IMR-90 (cell line): ENCODE measurements around the gene CALD1. TPM values are rescaled to one million over a fixed set of nuclear protein-coding genes. Genes with fewer than 3 reads are reported as not detected.
A peak's percentile ranks its signal among the peaks of the same experiment; 100 is the strongest.

Source experiments
- ATAC-seq: fragments of 200-7000 bp; cut with Tn5 transposase; 2 replicates; pipeline ENCODE4 v1.9.1; 2020; ENCODE audit warnings: low read depth, mild to moderate bottlenecking, moderate library complexity
- BruUV-seq: library from RNA; stranded (reverse); fragments of 400-500 nt; replicated peaks from 2 replicates; lab custom pipeline; 2021; lab: Mats Ljungman, UMichigan
- CTCF ChIA-PET: fragments of 300-600 bp; formaldehyde crosslinking; extraction: SDS; loops from one replicate; lab custom pipeline; 2021; ENCODE audit warnings: antibody characterized with exemption; lab: Yijun Ruan, JAX
- POLR2A ChIA-PET: fragments of 300-600 bp; sonication (Branson Sonifier 250); formaldehyde crosslinking; loops from one replicate; lab custom pipeline; 2022; ENCODE audit warnings: antibody characterized with exemption; ENCODE audit not compliant: unreplicated experiment; lab: Charles Lee
- DNase-seq: peaks from one replicate; pipeline ENCODE4 v3.0.0; 2013
- H2AFZ ChIP-seq: replicated peaks from 2 replicates; pipeline ENCODE3; 2013; ENCODE audit warnings: low read length, mild to moderate bottlenecking; ENCODE audit not compliant: poor library complexity
- H2AK5ac ChIP-seq: 2 replicates; pipeline ENCODE4 v1.6.1; 2013; ENCODE audit warnings: low read depth, low read length, inconsistent platforms
- H2AK9ac ChIP-seq: replicated peaks from 2 replicates; pipeline ENCODE3; 2013; ENCODE audit warnings: mild to moderate bottlenecking, low read depth, low read length, moderate library complexity; ENCODE audit not compliant: poor library complexity
- H2BK120ac ChIP-seq: 2 replicates; pipeline ENCODE4 v1.6.1; 2013; ENCODE audit warnings: low read depth, low read length, inconsistent platforms
- H2BK15ac ChIP-seq: 3 replicates; pipeline ENCODE4 v1.6.1; 2013; ENCODE audit warnings: low read depth, low read length, inconsistent platforms
- H2BK20ac ChIP-seq: 2 replicates; pipeline ENCODE4 v1.6.1; 2013; ENCODE audit warnings: low read depth, mild to moderate bottlenecking, inconsistent platforms, low read length, moderate library complexity
- H2BK5ac ChIP-seq: 2 replicates; pipeline ENCODE4 v1.6.1; 2013; ENCODE audit warnings: mild to moderate bottlenecking, low read depth, low read length, inconsistent platforms; ENCODE audit not compliant: poor library complexity, severe bottlenecking
- H3K14ac ChIP-seq: replicated peaks from 2 replicates; pipeline ENCODE4 v1.6.1; 2013; ENCODE audit warnings: low read depth, low read length, inconsistent platforms
- H3K18ac ChIP-seq: 2 replicates; pipeline ENCODE4 v1.6.1; 2013; ENCODE audit warnings: low read depth, low read length, control low read depth
- H3K23ac ChIP-seq: 2 replicates; pipeline ENCODE4 v1.6.1; 2013; ENCODE audit warnings: low read depth, low read length, inconsistent platforms
- H3K27ac ChIP-seq: 2 replicates; pipeline ENCODE4 v1.5.1; 2013; ENCODE audit warnings: mild to moderate bottlenecking, control low read depth, low read length; ENCODE audit not compliant: insufficient read depth
- H3K27me3 ChIP-seq: 2 replicates; pipeline ENCODE4 v1.6.1; 2013; ENCODE audit warnings: low read length; ENCODE audit not compliant: control insufficient read depth, insufficient read depth
- H3K36me3 ChIP-seq: 2 replicates; pipeline ENCODE4 v1.6.1; 2013; ENCODE audit warnings: low read length, mixed read lengths; ENCODE audit not compliant: control insufficient read depth, insufficient read depth
- H3K4ac ChIP-seq: 2 replicates; pipeline ENCODE4 v1.6.1; 2013; ENCODE audit warnings: low read depth, low read length, inconsistent platforms
- H3K4me1 ChIP-seq: 2 replicates; pipeline ENCODE4 v1.6.1; 2013; ENCODE audit warnings: low read length, mixed read lengths; ENCODE audit not compliant: control insufficient read depth, insufficient read depth
- H3K4me2 ChIP-seq: 2 replicates; pipeline ENCODE4 v1.6.1; 2013; ENCODE audit warnings: low read depth, mild to moderate bottlenecking, control low read depth, low read length, moderate library complexity
- H3K4me3 ChIP-seq: 2 replicates; pipeline ENCODE4 v1.5.1; 2013; ENCODE audit warnings: low read depth, mild to moderate bottlenecking, control low read depth, low read length, moderate library complexity; ENCODE audit not compliant: insufficient read depth
- H3K56ac ChIP-seq: 2 replicates; pipeline ENCODE4 v1.6.1; 2013; ENCODE audit warnings: low read length, inconsistent platforms; ENCODE audit not compliant: insufficient read depth; ENCODE audit errors: extremely low read depth
- H3K79me1 ChIP-seq, 2 experiments: 2 replicates each; pipeline ENCODE4 v1.6.1; 2013; ENCODE audit warnings: low read length in 2 of 2, inconsistent platforms in 1 of 2, low read depth in 1 of 2
- H3K9ac ChIP-seq: 2 replicates; pipeline ENCODE4 v1.6.1; 2013; ENCODE audit warnings: low read depth, low read length, control low read depth
- H3K9me1 ChIP-seq: 2 replicates; pipeline ENCODE4 v1.6.1; 2013; ENCODE audit warnings: low read length, inconsistent platforms; ENCODE audit not compliant: insufficient read depth
- H3K9me3 ChIP-seq: 2 replicates; pipeline ENCODE4 v1.6.1; 2013; ENCODE audit warnings: low read length; ENCODE audit not compliant: control insufficient read depth, insufficient read depth
- H4K20me1 ChIP-seq: 2 replicates; pipeline ENCODE4 v1.6.1; 2013; ENCODE audit warnings: low read length, inconsistent platforms; ENCODE audit not compliant: insufficient read depth
- H4K5ac ChIP-seq: 2 replicates; pipeline ENCODE4 v1.6.1; 2013; ENCODE audit warnings: mild to moderate bottlenecking, low read depth, low read length, control low read depth
- H4K8ac ChIP-seq, 2 experiments: 2 replicates each; pipeline ENCODE4 v1.6.1; 2013; ENCODE audit warnings: low read depth in 2 of 2, low read length in 2 of 2, control low read depth in 1 of 2, inconsistent platforms in 1 of 2
- H4K91ac ChIP-seq: 2 replicates; pipeline ENCODE4 v1.6.1; 2013; ENCODE audit warnings: low read depth, low read length, inconsistent platforms; ENCODE audit not compliant: insufficient read depth
- BHLHE40 ChIP-seq: fragments of 150-350 bp; IDR thresholded peaks from 2 replicates; pipeline ENCODE4 v1.6.1; 2016; ENCODE audit warnings: mild to moderate bottlenecking, low read depth, low read length
- CEBPB ChIP-seq: IDR thresholded peaks from 2 replicates; pipeline ENCODE4 v1.6.1; 2012; ENCODE audit warnings: low read depth, low read length, improper control_type of control experiment
- CHD1 ChIP-seq: IDR thresholded peaks from 2 replicates; pipeline ENCODE4 v1.6.1; 2012; ENCODE audit warnings: low read depth, low read length, improper control_type of control experiment
- FOS ChIP-seq: fragments of 150-350 bp; IDR thresholded peaks from 2 replicates; pipeline ENCODE4 v1.6.1; 2016; ENCODE audit warnings: low read depth, low read length
- MAFK ChIP-seq: IDR thresholded peaks from 2 replicates; pipeline ENCODE4 v1.6.1; 2012; ENCODE audit warnings: low read depth, low read length, improper control_type of control experiment
- MAZ ChIP-seq: IDR thresholded peaks from 2 replicates; pipeline ENCODE4 v1.6.1; 2012; ENCODE audit warnings: low read depth, mild to moderate bottlenecking, low read length, improper control_type of control experiment, moderate library complexity, borderline replicate concordance
- MXI1 ChIP-seq: IDR thresholded peaks from 2 replicates; pipeline ENCODE4 v1.6.1; 2012; ENCODE audit warnings: low read depth, mild to moderate bottlenecking, low read length, moderate library complexity, borderline replicate concordance
- NFE2L2 ChIP-seq: fragments of 150-350 bp; IDR thresholded peaks from 2 replicates; pipeline ENCODE4 v1.6.1; 2016; ENCODE audit warnings: low read depth, mild to moderate bottlenecking, low read length
- POLR2A ChIP-seq: IDR thresholded peaks from 2 replicates; pipeline ENCODE4 v1.6.1; 2012; ENCODE audit warnings: mild to moderate bottlenecking, low read depth, low read length
- RAD21 ChIP-seq: IDR thresholded peaks from 2 replicates; pipeline ENCODE4 v1.6.1; 2012; ENCODE audit warnings: low read length, improper control_type of control experiment
- RCOR1 ChIP-seq: IDR thresholded peaks from 2 replicates; pipeline ENCODE4 v1.6.1; 2012; ENCODE audit warnings: mild to moderate bottlenecking, low read length, improper control_type of control experiment; ENCODE audit not compliant: insufficient replicate concordance
- SMC3 ChIP-seq: fragments of 150-350 bp; IDR thresholded peaks from 2 replicates; pipeline ENCODE4 v1.6.1; 2016; ENCODE audit warnings: low read depth, mild to moderate bottlenecking, antibody characterized with exemption, low read length, moderate library complexity
- WGBS, 2 experiments: methylation state at CpG; one replicate each; pipeline versions ENCODE4 v1.1.5 to v1.1.7; 2013; ENCODE audit warnings: missing lambda C conversion rate in 2 of 2; ENCODE audit not compliant: insufficient read length in 1 of 2; ENCODE audit errors: extremely low coverage in 2 of 2; 5-methylcytosine and 5-hydroxymethylcytosine counted together
- dilution Hi-C: fragments of 300-500 bp; cut with HindIII; formaldehyde crosslinking; loops from one replicate; pipeline ENCODE4 v1.14.3; 2018; ENCODE audit warnings: low sequenced_read_pairs; ENCODE audit not compliant: unreplicated experiment
- in situ Hi-C: fragments of 300-500 bp; cut with MboI; formaldehyde crosslinking; loops from 3 replicates; pipeline ENCODE4 v1.14.3; 2019; ENCODE audit warnings: low sequenced_read_pairs, inconsistent platforms, mixed read lengths
- intact Hi-C: fragments of 100-400 bp; cut with micrococcal nuclease; formaldehyde crosslinking; loops from 2 replicates; pipeline ENCODE4 v1.10.0; 2022
- polyA plus RNA-seq, 3 experiments: library from polyadenylated mRNA; depleted of rRNA; stranded (reverse); fragments of >200 nt; gene quantifications; 2 replicates each; pipeline ENCODE4 v1.2.3, GENCODE V29; 2012; ENCODE audit warnings: low replicate concordance in 1 of 3
- total RNA-seq: library from RNA; depleted of rRNA; stranded (reverse); fragments of >200 nt; gene quantifications from 2 replicates; pipeline ENCODE4 v1.2.3, GENCODE V29; 2012
- TF ChIP-seq, protein P1 (sequence below): conservative IDR thresholded peaks from 2 replicates; pipeline ENCODE4 v1.5.1; 2012; ENCODE audit warnings: mild to moderate bottlenecking, low read depth, low read length, improper control_type of control experiment
- TF ChIP-seq, protein P2 (sequence below): fragments of 150-350 bp; IDR thresholded peaks from 2 replicates; pipeline ENCODE4 v1.6.1; 2017; ENCODE audit warnings: mild to moderate bottlenecking, antibody characterized with exemption, low read length, low read depth

The CALD1 gene
- total and polyA plus RNA-seq, 2 of the 4 experiments (the other 2 are of a cell fraction) = 375 to 487 TPM

DNA sequence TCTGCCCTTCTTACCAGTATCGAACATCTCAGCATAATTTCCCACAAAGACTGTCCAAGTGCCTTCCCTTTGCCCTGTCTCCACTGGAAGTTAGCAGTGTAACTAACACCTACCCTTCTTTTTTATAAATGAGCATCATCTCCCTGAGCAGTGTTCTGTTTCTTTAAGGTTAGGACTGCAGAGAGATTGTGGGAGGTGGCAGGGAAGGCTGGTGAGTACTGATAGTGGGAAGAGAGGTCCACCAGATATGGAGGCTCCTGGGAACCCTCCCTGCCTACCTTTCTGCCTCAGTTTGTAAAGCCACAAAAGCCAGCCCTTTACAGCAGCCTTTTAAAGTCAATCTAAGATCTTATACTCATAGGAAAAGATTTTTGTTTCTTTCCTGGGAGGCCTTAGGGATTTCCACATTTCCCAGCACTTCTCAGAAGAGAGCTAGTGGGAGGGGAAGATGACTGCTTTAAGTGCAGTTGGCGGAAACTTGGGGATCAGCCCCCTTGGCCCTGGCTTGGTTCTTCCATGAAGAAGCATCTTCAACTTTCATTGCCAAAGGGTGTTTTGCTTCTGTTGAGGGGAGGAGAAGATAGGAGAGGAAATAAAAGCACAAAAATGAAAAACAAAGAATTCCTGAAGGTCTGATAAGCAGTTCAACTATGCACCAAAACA lies 36.6 kb upstream of the CALD1 start (continued):
- no peak for TF ChIP-seq MAZ

DNA sequence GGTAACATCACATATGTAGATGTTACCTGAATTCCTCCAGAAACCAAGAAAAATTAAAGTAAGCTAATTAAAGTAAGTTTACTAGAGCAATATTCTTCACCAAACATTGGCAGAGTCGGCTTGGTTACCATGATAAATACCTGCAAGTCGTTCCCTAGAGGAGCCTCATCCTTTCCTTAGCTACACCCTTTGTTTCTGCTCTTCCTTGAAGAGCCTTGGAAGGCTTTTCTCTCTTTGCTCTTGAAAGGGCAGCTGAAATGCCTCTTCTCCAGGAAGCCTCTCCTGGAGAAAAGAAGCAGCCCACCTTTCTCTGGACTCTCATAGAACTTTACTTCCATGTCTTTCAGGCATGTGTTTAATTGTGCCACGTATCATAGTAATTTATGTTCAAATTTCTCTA lies 34.9 kb upstream of the CALD1 start:
- Histone ChIP-seq H4K20me1 (no peaks in the 10 kb centered on the region), H3K4me2 (no peak overlapping the region), H3K9me1 (peaks cover 8% of the 10 kb centered on the region; the same call in 1 of the 2 replicates), H2AFZ (no peak overlapping the region), H2BK15ac (peak overlapping the region; percentile 75; the same call in 2 of the 3 replicates), H3K27ac (no peak overlapping the region), H3K23ac (peak overlapping the region; percentile 14; the same call in 1 of the 2 replicates), H3K27me3 (no peaks in the 10 kb centered on the region), H2BK5ac (peak overlapping the region; percentile 95), H3K79me1 (peaks cover 0 to 9% of the 10 kb centered on the region in 2 experiments; a peak in 3 of 4 replicates), H4K8ac (peak overlapping the region; percentile 3 to 49; a peak in 2 of 4 replicates), H2BK120ac (peak overlapping the region; percentile 78), H3K14ac (peak overlapping the region; percentile 73), H3K18ac (peak overlapping the region; percentile 90), H2BK20ac (peak overlapping the region; percentile 58), H2AK5ac (peak overlapping the region; percentile 3; the same call in 1 of the 2 replicates), H4K91ac (peak overlapping the region; percentile 82), H2AK9ac (no peak overlapping the region), H3K9me3 (no peaks in the 10 kb centered on the region), H4K5ac (peak overlapping the region; percentile 75), H3K36me3 (no peaks in the 10 kb centered on the region), H3K56ac (no peak overlapping the region; the same call in 1 of the 2 replicates), H3K4me3 (no peak overlapping the region), H3K4ac (peak overlapping the region; percentile 63), H3K4me1 (peaks cover 15% of the 10 kb centered on the region), H3K9ac (no peak overlapping the region)
- no CpG with 5 or more reads among the region's 3 CpGs for WGBS, 2 experiments
- dilution Hi-C loops = no loop called here
- in situ Hi-C loops = no loop called here
- DNase-seq = no peak
- ChIA-PET CTCF (interaction anchor here (1.4 kb wide), 1 partner anchor 11 kb away, joined by 3 read pairs; no protein-coding TSS in a partner anchor), POLR2A (interaction anchor here (1.4 kb wide), 1 partner anchor 35 kb away, joined by 3 read pairs; the partner anchor contains the start of gene CALD1)
- intact Hi-C loops = no loop called here
- BruUV-seq = no TSS peak
- no peak for ATAC-seq
- TF ChIP-seq POLR2A = no peak
- no peak for TF ChIP-seq FOS
- TF ChIP-seq MAFK = no peak
- no peak for TF ChIP-seq NFE2L2
- no peak for TF ChIP-seq RAD21
- no peak for TF ChIP-seq MAZ
- no peak for TF ChIP-seq BHLHE40
- TF ChIP-seq, protein P1, sequence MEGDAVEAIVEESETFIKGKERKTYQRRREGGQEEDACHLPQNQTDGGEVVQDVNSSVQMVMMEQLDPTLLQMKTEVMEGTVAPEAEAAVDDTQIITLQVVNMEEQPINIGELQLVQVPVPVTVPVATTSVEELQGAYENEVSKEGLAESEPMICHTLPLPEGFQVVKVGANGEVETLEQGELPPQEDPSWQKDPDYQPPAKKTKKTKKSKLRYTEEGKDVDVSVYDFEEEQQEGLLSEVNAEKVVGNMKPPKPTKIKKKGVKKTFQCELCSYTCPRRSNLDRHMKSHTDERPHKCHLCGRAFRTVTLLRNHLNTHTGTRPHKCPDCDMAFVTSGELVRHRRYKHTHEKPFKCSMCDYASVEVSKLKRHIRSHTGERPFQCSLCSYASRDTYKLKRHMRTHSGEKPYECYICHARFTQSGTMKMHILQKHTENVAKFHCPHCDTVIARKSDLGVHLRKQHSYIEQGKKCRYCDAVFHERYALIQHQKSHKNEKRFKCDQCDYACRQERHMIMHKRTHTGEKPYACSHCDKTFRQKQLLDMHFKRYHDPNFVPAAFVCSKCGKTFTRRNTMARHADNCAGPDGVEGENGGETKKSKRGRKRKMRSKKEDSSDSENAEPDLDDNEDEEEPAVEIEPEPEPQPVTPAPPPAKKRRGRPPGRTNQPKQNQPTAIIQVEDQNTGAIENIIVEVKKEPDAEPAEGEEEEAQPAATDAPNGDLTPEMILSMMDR = no peak
- no peak for TF ChIP-seq RCOR1
- TF ChIP-seq CHD1 = no peak
- no peak for TF ChIP-seq SMC3
- no peak for TF ChIP-seq CEBPB
- TF ChIP-seq MXI1 = no peak
- TF ChIP-seq, protein P2, sequence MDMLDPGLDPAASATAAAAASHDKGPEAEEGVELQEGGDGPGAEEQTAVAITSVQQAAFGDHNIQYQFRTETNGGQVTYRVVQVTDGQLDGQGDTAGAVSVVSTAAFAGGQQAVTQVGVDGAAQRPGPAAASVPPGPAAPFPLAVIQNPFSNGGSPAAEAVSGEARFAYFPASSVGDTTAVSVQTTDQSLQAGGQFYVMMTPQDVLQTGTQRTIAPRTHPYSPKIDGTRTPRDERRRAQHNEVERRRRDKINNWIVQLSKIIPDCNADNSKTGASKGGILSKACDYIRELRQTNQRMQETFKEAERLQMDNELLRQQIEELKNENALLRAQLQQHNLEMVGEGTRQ = no peak
